ENCODE data around the gene CLN5. TPM values are rescaled to one million over a fixed set of nuclear protein-coding genes. Genes with fewer than 3 reads are reported as not detected.

CLN5 gene
- total and polyA plus RNA-seq, 2 donors (not counting 3 experiments of a cell fraction or from before 2014, with no cell fraction given), result 16.5 to 22.7 TPM

DNA sequence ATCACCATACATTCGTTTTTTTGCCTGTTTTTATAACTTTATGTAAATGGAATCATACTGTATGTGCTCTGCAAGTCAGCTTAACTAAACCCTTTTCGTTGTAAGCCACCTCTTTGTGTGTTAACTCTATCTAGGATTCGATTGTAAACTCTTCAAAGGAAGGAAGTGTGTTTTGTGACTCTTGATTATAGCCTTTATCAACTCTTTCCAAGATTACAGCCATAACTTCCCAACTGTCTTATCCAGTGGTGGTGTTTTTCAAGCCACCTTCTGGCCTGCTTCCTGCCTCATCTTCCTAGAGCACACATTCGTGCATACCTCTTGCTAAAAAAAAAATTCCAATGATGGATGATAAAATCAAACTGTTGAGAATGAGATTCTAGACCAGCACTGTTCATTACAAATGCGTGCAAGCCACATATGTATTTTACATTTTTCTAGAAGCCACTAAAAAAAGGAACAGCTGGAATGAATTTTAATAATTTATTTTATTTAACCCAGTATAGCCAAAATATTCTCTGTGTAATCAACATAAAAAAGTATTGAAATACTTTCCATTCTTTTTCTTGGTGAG is 47.1 kb downstream of the CLN5 start:
- ChIA-PET CTCF (no interaction called here), POLR2A (no interaction called here)
- TF ChIP-seq POLR2A (IDR thresholded peaks at IDR 0.05; ENCODE audit: low read depth, low read length), result no peak
- TF ChIP-seq POLR2AphosphoS5 (IDR thresholded peaks at IDR 0.05; ENCODE audit: insufficient read depth, low read depth, low read length), result no peak
- TF ChIP-seq MYC (IDR thresholded peaks at IDR 0.05; ENCODE audit: low read depth, low read length), result no peak
- no peak for TF ChIP-seq JUN (IDR thresholded peaks at IDR 0.05; ENCODE audit: borderline replicate concordance, insufficient read depth, insufficient read length, low read depth)
- no peak for TF ChIP-seq EZH2 (IDR thresholded peaks at IDR 0.05; ENCODE audit: borderline replicate concordance, low read depth, low read length, severe bottlenecking)
- TF ChIP-seq, protein P1, sequence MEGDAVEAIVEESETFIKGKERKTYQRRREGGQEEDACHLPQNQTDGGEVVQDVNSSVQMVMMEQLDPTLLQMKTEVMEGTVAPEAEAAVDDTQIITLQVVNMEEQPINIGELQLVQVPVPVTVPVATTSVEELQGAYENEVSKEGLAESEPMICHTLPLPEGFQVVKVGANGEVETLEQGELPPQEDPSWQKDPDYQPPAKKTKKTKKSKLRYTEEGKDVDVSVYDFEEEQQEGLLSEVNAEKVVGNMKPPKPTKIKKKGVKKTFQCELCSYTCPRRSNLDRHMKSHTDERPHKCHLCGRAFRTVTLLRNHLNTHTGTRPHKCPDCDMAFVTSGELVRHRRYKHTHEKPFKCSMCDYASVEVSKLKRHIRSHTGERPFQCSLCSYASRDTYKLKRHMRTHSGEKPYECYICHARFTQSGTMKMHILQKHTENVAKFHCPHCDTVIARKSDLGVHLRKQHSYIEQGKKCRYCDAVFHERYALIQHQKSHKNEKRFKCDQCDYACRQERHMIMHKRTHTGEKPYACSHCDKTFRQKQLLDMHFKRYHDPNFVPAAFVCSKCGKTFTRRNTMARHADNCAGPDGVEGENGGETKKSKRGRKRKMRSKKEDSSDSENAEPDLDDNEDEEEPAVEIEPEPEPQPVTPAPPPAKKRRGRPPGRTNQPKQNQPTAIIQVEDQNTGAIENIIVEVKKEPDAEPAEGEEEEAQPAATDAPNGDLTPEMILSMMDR (IDR thresholded peaks at IDR 0.05; ENCODE audit: extremely low read depth in 1 of 2, insufficient read depth in 1 of 2, low read depth in 1 of 2, low read length in 2 of 2), result no peak
- no peak for TF ChIP-seq GATA2 (IDR thresholded peaks at IDR 0.05; ENCODE audit: insufficient read depth, insufficient read length, low read depth, low read length)
- TF ChIP-seq FOS (IDR thresholded peaks at IDR 0.05; ENCODE audit: borderline replicate concordance, insufficient read depth, low read length), result no peak
- TF ChIP-seq, protein P2, sequence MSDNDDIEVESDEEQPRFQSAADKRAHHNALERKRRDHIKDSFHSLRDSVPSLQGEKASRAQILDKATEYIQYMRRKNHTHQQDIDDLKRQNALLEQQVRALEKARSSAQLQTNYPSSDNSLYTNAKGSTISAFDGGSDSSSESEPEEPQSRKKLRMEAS (IDR thresholded peaks at IDR 0.05; ENCODE audit: insufficient read depth, insufficient read length), result no peak
- no peak overlapping the region for H2AFZ ChIP-seq (ENCODE audit: low read depth, low read length)
- no peaks in the 10 kb centered on the region for H3K9me1 ChIP-seq (replicated peaks; ENCODE audit: control insufficient read depth, extremely low read depth, insufficient read depth, low read length)
- H3K4me2 ChIP-seq (ENCODE audit: insufficient read depth, low read length), result no peak overlapping the region
- H4K20me1 ChIP-seq (replicated peaks; ENCODE audit: control insufficient read depth, extremely low read depth, insufficient read depth, low read length), result no peaks in the 10 kb centered on the region
- no peaks in the 10 kb centered on the region for H3K4me1 ChIP-seq (ENCODE audit: control insufficient read depth, extremely low read depth, insufficient read depth, low read length)
- H3K27me3 ChIP-seq (ENCODE audit: control insufficient read depth in 2 of 2, insufficient read depth in 2 of 2, low read length in 2 of 2), result no peaks in the 10 kb centered on the region
- FAIRE-seq (peak; percentile 55), DNase-seq (ENCODE audit: low read depth, low spot score) (peak; percentile 51)
- H3K79me2 ChIP-seq (ENCODE audit: control insufficient read depth, insufficient read depth, low read length), result no peaks in the 10 kb centered on the region
- no peak overlapping the region for H3K4me3 ChIP-seq (replicated peaks in 1 of 3; ENCODE audit: insufficient read depth in 1 of 3, low read depth in 1 of 3, low read length in 3 of 3)
- no TSS peak for BruUV-seq (replicated peaks)
- no peak overlapping the region for H3K9ac ChIP-seq (replicated peaks; ENCODE audit: extremely low read depth, insufficient read depth, low read length)
- dilution Hi-C loops (cut with MboI; ENCODE audit: extremely low pct_ligation_motif_present, low sequenced_read_pairs) (no loop called here), intact Hi-C loops (cut with micrococcal nuclease) (no loop called here)
- H3K9me3 ChIP-seq (replicated peaks; ENCODE audit: control insufficient read depth, insufficient read depth, low read length), result no peaks in the 10 kb centered on the region
- peaks cover 0 to 2% of the 10 kb centered on the region in 2 experiments for H3K36me3 ChIP-seq (ENCODE audit: control insufficient read depth in 2 of 2, extremely low read depth in 1 of 2, insufficient read depth in 2 of 2, low read length in 2 of 2)
- H3K27ac ChIP-seq (ENCODE audit: insufficient read depth, low read depth, low read length), result no peak overlapping the region
